SK-N-SH (cell line): Measurements from ENCODE around the gene ATP2B2.

Source experiments
- CHD2 ChIP-seq: fragments of 150-350 bp; IDR thresholded peaks from 2 replicates; pipeline ENCODE4 v1.6.1; 2018; ENCODE audit warnings: low read length; ENCODE audit not compliant: partially characterized antibody
- CTCF ChIP-seq: fragments of 200-600 bp; sonication (generic); IDR thresholded peaks from 2 replicates; pipeline ENCODE4 v1.6.1; 2017; ENCODE audit warnings: antibody characterized with exemption, mild to moderate bottlenecking, moderate library complexity
- FOXJ3 ChIP-seq: sonication (generic); formaldehyde crosslinking; IDR thresholded peaks from 2 replicates; pipeline ENCODE4 v1.5.1; 2020; ENCODE audit warnings: mild to moderate bottlenecking, missing genetic modification reagents
- GATA2 ChIP-seq: sonication (generic); formaldehyde crosslinking; IDR thresholded peaks from 2 replicates; pipeline ENCODE4 v1.5.0; 2020; ENCODE audit warnings: mild to moderate bottlenecking, missing genetic modification reagents
- MAX ChIP-seq: IDR thresholded peaks from 2 replicates; pipeline ENCODE4 v1.4.0; 2012; ENCODE audit warnings: low read depth
- POLR2AphosphoS5 ChIP-seq: IDR thresholded peaks from 2 replicates; pipeline ENCODE4 v1.6.1; 2012; ENCODE audit warnings: low read depth, low read length

DNA sequence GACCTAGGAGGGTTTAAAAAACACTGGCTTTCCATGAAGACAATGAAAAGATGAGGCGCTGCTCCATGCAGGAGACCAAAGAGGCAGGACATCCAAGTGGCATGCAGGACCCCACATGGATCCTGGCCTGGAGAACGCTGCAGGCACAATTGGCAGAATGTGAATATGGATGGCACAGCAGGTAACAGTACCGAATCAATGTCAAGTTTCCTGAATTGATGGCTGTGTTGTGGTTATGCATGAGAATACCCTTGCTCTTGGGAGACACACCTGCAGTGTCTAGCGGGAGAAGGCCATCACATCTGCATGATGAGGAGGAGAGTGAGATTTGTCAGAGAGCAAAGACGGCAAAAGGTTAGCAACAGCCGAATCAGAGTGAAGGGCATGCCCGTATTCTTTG lies 110.2 kb downstream of the ATP2B2 start:
- TF ChIP-seq CTCF (no peak), GATA2 (no peak), POLR2AphosphoS5 (no peak), FOXJ3 (CRISPR knock-in tag) (no peak), MAX (no peak), CHD2 (no peak)
